ENCODE data around the gene ARHGAP30. TPM values are rescaled to one million over a fixed set of nuclear protein-coding genes. Genes with fewer than 3 reads are reported as not detected.
"Not testable (repeated sequence)": the region's sequence is repeated elsewhere in the genome, so short reads cannot be mapped to it uniquely, and the experiment has no call there.

ARHGAP30 gene
- polyA plus RNA-seq, 1 donor (not counting 4 experiments of a cell fraction or from before 2014, with no cell fraction given): 0.16 TPM

DNA sequence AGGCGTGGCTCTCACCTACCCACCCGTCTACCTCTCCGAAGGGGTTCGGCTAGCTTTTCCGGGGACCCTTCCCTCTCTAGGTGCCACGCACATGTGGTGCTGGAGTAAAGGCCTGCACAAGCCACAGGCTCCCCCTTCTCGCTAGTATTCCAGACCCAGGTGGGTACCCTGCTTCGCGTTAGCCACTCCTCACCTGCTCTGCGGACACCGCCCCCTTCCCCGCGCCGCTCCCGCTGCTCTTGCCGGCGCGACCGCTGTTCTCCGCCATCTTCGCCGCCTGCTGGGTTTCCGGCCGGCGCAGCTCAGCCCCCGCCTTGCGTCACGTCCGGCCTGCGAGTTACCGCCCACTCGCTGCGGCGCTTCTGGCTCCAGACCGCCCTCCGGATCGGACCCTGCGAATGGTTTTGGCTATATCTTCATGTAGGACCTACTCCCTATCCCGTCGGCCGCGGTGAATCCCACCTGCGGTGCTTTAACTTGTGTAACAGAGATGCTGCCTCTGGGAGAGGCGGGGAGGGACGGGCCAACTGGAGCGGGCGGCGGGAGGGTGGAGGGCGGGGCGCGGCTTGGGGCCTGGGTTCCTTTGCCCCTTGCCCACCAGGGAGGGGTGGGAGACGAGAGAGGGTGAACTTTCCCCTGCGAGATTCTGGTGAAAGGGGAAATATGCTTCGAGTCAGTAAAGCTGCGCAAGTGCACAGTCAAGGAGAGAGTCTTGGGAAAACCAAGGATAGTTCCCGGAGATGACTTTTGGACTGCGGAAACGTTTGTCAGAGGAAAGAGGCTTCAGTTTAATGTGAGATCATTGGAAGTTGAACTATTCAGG lies 48.3 kb upstream of the ARHGAP30 start, which contains the start of the genes NIT1 and PFDN2:
TSS of gene NIT1 (plus strand) at position 347 of the 823 bp plus-strand sequence. CDS start at position 419, 72 bp downstream.
TSS of gene PFDN2 (minus strand) at position 279 of the 823 bp plus-strand sequence. CDS start at position 268, 11 bp downstream.
- DNase-seq (ENCODE audit: low read depth, low spot score) (no peak), FAIRE-seq (no peak)
- TF ChIP-seq CTCF (optimal IDR thresholded peaks at IDR 0.05 in 1 of 3, IDR thresholded peaks at IDR 0.05 in 1 of 3, conservative IDR thresholded peaks at IDR 0.05 in 1 of 3; ENCODE audit: extremely low read depth in 1 of 3, insufficient read depth in 2 of 3, low read length in 3 of 3) (no peak), EZH2 (IDR thresholded peaks at IDR 0.05; ENCODE audit: low read length) (no peak)
- Histone ChIP-seq H2AFZ (ENCODE audit: control insufficient read depth, low read length) (peak within 1 kb of the TSS; percentile 62), H3K9ac (ENCODE audit: control insufficient read depth, extremely low read depth, insufficient read depth, low read length) (peak within 1 kb of the TSS; percentile 98), H3K9me3 (ENCODE audit: control insufficient read depth, low read depth, low read length) (no peaks in the 10 kb centered on the region), H3K4me1 (ENCODE audit: control insufficient read depth, extremely low read depth, insufficient read depth, low read length) (peaks cover 39% of the 10 kb centered on the region), H3K27me3 (ENCODE audit: control insufficient read depth, extremely low read depth, insufficient read depth, low read length) (no peaks in the 10 kb centered on the region), H3K9me1 (ENCODE audit: control insufficient read depth, extremely low read depth, insufficient read depth, low read length) (no peaks in the 10 kb centered on the region), H3K27ac (ENCODE audit: control insufficient read depth, insufficient read depth, low read length) (peak within 1 kb of the TSS; percentile 97), H3K36me3 (ENCODE audit: control insufficient read depth in 2 of 2, extremely low read depth in 1 of 2, insufficient read depth in 2 of 2, low read length in 2 of 2) (peaks cover 19 to 37% of the 10 kb centered on the region in 2 experiments), H3K4me3 (ENCODE audit: control insufficient read depth in 2 of 3, extremely low read depth in 1 of 3, insufficient read depth in 2 of 3, low read depth in 1 of 3, low read length in 3 of 3) (peak within 1 kb of the TSS; percentile 72 to 86 (median 85)), H3K4me2 (ENCODE audit: control insufficient read depth, extremely low read depth, insufficient read depth, low read depth, low read length) (peak within 1 kb of the TSS; percentile 90), H3K79me2 (ENCODE audit: control insufficient read depth, insufficient read depth, low read length) (peaks cover 51% of the 10 kb centered on the region), H4K20me1 (ENCODE audit: control insufficient read depth, extremely low read depth, insufficient read depth, low read length) (no peaks in the 10 kb centered on the region)
- dilution Hi-C loops (cut with MboI; ENCODE audit: extremely low pct_ligation_motif_present, low sequenced_read_pairs): no loop called here

GRCh38 chr1:161115961-161116360 lies 46.3 kb upstream of the ARHGAP30 start:
- dilution Hi-C loops (cut with MboI; ENCODE audit: extremely low pct_ligation_motif_present, low sequenced_read_pairs); H3K27me3 ChIP-seq (ENCODE audit: control insufficient read depth, extremely low read depth, insufficient read depth, low read length); H3K4me3 ChIP-seq (ENCODE audit: control insufficient read depth in 2 of 3, extremely low read depth in 1 of 3, insufficient read depth in 2 of 3, low read depth in 1 of 3, low read length in 3 of 3); H4K20me1 ChIP-seq (ENCODE audit: control insufficient read depth, extremely low read depth, insufficient read depth, low read length); H2AFZ ChIP-seq (ENCODE audit: control insufficient read depth, low read length); FAIRE-seq; H3K9me3 ChIP-seq (ENCODE audit: control insufficient read depth, low read depth, low read length); H3K9me1 ChIP-seq (ENCODE audit: control insufficient read depth, extremely low read depth, insufficient read depth, low read length); DNase-seq (ENCODE audit: low read depth, low spot score): not testable (repeated sequence)
- peak overlapping the region; percentile 97 for H3K27ac ChIP-seq (ENCODE audit: control insufficient read depth, insufficient read depth, low read length)
- peak overlapping the region; percentile 88 for H3K4me2 ChIP-seq (ENCODE audit: control insufficient read depth, extremely low read depth, insufficient read depth, low read depth, low read length)
- H3K36me3 ChIP-seq (ENCODE audit: control insufficient read depth in 2 of 2, extremely low read depth in 1 of 2, insufficient read depth in 2 of 2, low read length in 2 of 2): peaks cover 6 to 22% of the 10 kb centered on the region in 2 experiments
- H3K9ac ChIP-seq (ENCODE audit: control insufficient read depth, extremely low read depth, insufficient read depth, low read length): peak overlapping the region; percentile 14
- H3K79me2 ChIP-seq (ENCODE audit: control insufficient read depth, insufficient read depth, low read length): peaks cover 68% of the 10 kb centered on the region
- H3K4me1 ChIP-seq (ENCODE audit: control insufficient read depth, extremely low read depth, insufficient read depth, low read length): peaks cover 39% of the 10 kb centered on the region

Measured in keratinocyte (primary cell).